Measurements from ENCODE around the gene CCL8. TPM values are rescaled to one million over a fixed set of nuclear protein-coding genes. Genes with fewer than 3 reads are reported as not detected.

The CCL8 gene
- total and polyA plus RNA-seq, 12 donors = 0.38 to 17.5 (median 1.0) TPM; not detected in 2

- H3K36me3 ChIP-seq = no peaks in the 10 kb centered on the region
- H3K9me3 ChIP-seq = peaks cover 0 to 16% (median 0%) of the 10 kb centered on the region in 11 donors
- H3K27ac ChIP-seq = no peak overlapping the region
- TF ChIP-seq CTCF (IDR thresholded peaks at IDR 0.05) = no peak
- intact Hi-C loops (cut with DNase I) = no loop called here
- H3K4me3 ChIP-seq = no peak overlapping the region
- DNase-seq (no peak), ATAC-seq (no peak)
- peaks cover 0 to 18% (median 0%) of the 10 kb centered on the region in 9 donors for H3K4me1 ChIP-seq
- H3K27me3 ChIP-seq = no peaks in the 10 kb centered on the region
Measured at GRCh38 chr17:34352191-34352590, 33.0 kb downstream of the CCL8 start.

- peaks cover 0 to 16% (median 0%) of the 10 kb centered on the region in 11 donors for H3K9me3 ChIP-seq
- peak overlapping the region in 1 of 10 donors; percentile 48 for H3K27ac ChIP-seq
- TF ChIP-seq CTCF (IDR thresholded peaks at IDR 0.05) = no peak
- intact Hi-C loops (cut with DNase I) = loop anchor here in 3 of 10 donors (5.0 kb wide), 3 partner anchors 42 to 582 kb away; no protein-coding TSS in a partner anchor
- ATAC-seq (no peak), DNase-seq (no peak)
- H3K4me3 ChIP-seq = no peak overlapping the region
- no peaks in the 10 kb centered on the region for H3K36me3 ChIP-seq
- H3K4me1 ChIP-seq = peaks cover 0 to 18% (median 0%) of the 10 kb centered on the region in 9 donors
- peaks cover 0 to 1% (median 0%) of the 10 kb centered on the region in 7 donors for H3K27me3 ChIP-seq
Measured at GRCh38 chr17:34354637-34355036, 35.4 kb downstream of the CCL8 start.

- H3K27me3 ChIP-seq = peaks cover 0 to 5% (median 0%) of the 10 kb centered on the region in 7 donors
- H3K4me1 ChIP-seq = peaks cover 0 to 26% (median 4%) of the 10 kb centered on the region in 9 donors
- no peak for DNase-seq
- intact Hi-C loops (cut with DNase I) = loop anchor here in 3 of 10 donors (5.0 kb wide), 3 partner anchors 44 to 584 kb away; no protein-coding TSS in a partner anchor
- no peaks in the 10 kb centered on the region for H3K36me3 ChIP-seq
- no peak for TF ChIP-seq CTCF (IDR thresholded peaks at IDR 0.05)
- peak in 1 of 8 donors; percentile 65 for ATAC-seq
- WGBS, 2 donors = 89 to 94% methylated on average over 5 of the region's 5 CpGs
- H3K9me3 ChIP-seq = peaks cover 0 to 16% (median 0%) of the 10 kb centered on the region in 11 donors
- H3K4me3 ChIP-seq = peak within 1 kb of the TSS in 1 of 10 donors; percentile 12
- H3K27ac ChIP-seq = peak within 1 kb of the TSS in 1 of 10 donors; percentile 48
Measured at GRCh38 chr17:34356194-34356593, 37.0 kb downstream of the CCL8 start, which contains the start of gene CCL13. Gene CCL13 (plus strand): TSS chr17:34356480. CDS start chr17:34356527, 47 bp downstream.

GRCh38 chr17:34357398-34357797 lies 38.2 kb downstream of the CCL8 start:
- ATAC-seq (no peak), DNase-seq (no peak)
- Histone ChIP-seq H3K9me3 (peaks cover 0 to 16% (median 0%) of the 10 kb centered on the region in 11 donors), H3K36me3 (no peaks in the 10 kb centered on the region), H3K27ac (no peak overlapping the region), H3K4me1 (peaks cover 0 to 28% (median 6%) of the 10 kb centered on the region in 9 donors), H3K27me3 (peaks cover 0 to 5% (median 0%) of the 10 kb centered on the region in 7 donors), H3K4me3 (peak overlapping the region in 1 of 10 donors; percentile 12)
- TF ChIP-seq CTCF (IDR thresholded peaks at IDR 0.05) = no peak
- WGBS, 2 donors = 61 to 68% methylated on average over 2 of the region's 2 CpGs
- intact Hi-C loops (cut with DNase I) = loop anchor here in 3 of 10 donors (5.0 kb wide), 3 partner anchors 45 to 585 kb away; no protein-coding TSS in a partner anchor
